ENCODE data around the gene GPR21. TPM values are rescaled to one million over a fixed set of nuclear protein-coding genes. Genes with fewer than 3 reads are reported as not detected.

The GPR21 gene
- total and polyA plus RNA-seq, 7 donors, result 0.05 to 0.64 (median 0.12) TPM; not detected in 4

DNA sequence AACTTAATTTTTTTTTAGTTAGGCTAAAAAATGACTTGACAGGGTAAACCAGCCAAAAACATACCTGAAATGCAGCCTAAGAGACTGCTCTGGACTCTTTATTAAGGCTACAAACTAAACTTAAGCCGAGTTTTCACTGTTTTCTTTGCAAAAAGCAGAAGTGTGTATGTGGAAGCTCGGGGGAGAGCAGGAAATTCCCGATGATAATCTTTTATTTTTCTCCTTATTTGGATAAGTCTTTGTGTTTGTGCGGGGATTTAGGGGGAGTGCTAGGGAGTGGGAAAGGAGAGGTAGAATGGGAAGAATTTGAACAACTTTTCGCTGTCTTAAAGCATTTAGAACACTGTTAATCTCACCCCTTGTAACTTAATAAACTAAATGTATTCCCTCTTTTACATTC lies 30.7 kb upstream of the GPR21 start:
- H3K4me1 ChIP-seq, result peaks cover 5% of the 10 kb centered on the region
- H3K9me3 ChIP-seq, result no peaks in the 10 kb centered on the region
- peaks cover 0 to 72% of the 10 kb centered on the region in 2 donors for H3K36me3 ChIP-seq (ENCODE audit: insufficient read depth in 1 of 2, low read depth in 1 of 2)
- H3K27me3 ChIP-seq (ENCODE audit: insufficient read depth in 3 of 3, low read length in 2 of 3), result no peaks in the 10 kb centered on the region
- no peak overlapping the region for H3K27ac ChIP-seq
- WGBS, 3 donors, result 56 to 74% (median 66%) methylated on average over 5 of the region's 5 CpGs
- H3K4me3 ChIP-seq, result no peak overlapping the region
- intact Hi-C loops (cut with DNase I), result no loop called here
- DNase-seq (no peak), ATAC-seq (no peak)
- TF ChIP-seq, protein P1, sequence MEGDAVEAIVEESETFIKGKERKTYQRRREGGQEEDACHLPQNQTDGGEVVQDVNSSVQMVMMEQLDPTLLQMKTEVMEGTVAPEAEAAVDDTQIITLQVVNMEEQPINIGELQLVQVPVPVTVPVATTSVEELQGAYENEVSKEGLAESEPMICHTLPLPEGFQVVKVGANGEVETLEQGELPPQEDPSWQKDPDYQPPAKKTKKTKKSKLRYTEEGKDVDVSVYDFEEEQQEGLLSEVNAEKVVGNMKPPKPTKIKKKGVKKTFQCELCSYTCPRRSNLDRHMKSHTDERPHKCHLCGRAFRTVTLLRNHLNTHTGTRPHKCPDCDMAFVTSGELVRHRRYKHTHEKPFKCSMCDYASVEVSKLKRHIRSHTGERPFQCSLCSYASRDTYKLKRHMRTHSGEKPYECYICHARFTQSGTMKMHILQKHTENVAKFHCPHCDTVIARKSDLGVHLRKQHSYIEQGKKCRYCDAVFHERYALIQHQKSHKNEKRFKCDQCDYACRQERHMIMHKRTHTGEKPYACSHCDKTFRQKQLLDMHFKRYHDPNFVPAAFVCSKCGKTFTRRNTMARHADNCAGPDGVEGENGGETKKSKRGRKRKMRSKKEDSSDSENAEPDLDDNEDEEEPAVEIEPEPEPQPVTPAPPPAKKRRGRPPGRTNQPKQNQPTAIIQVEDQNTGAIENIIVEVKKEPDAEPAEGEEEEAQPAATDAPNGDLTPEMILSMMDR (IDR thresholded peaks at IDR 0.05), result no peak

- no peak overlapping the region for H3K27ac ChIP-seq
- TF ChIP-seq, protein P1 (IDR thresholded peaks at IDR 0.05), result no peak
- H3K9me3 ChIP-seq, result no peaks in the 10 kb centered on the region
- ATAC-seq (no peak), DNase-seq (no peak)
- 78 to 95% (median 89%) methylated on average over 2 of the region's 2 CpGs for WGBS, 3 donors
- no peaks in the 10 kb centered on the region for H3K27me3 ChIP-seq (ENCODE audit: insufficient read depth in 3 of 3, low read length in 2 of 3)
- peaks cover 5% of the 10 kb centered on the region for H3K4me1 ChIP-seq
- peaks cover 0 to 70% of the 10 kb centered on the region in 2 donors for H3K36me3 ChIP-seq (ENCODE audit: insufficient read depth in 1 of 2, low read depth in 1 of 2)
- intact Hi-C loops (cut with DNase I), result no loop called here
- H3K4me3 ChIP-seq, result no peak overlapping the region
Observed at GRCh38 chr9:123003466-123003865, 30.0 kb upstream of the GPR21 start.

DNA sequence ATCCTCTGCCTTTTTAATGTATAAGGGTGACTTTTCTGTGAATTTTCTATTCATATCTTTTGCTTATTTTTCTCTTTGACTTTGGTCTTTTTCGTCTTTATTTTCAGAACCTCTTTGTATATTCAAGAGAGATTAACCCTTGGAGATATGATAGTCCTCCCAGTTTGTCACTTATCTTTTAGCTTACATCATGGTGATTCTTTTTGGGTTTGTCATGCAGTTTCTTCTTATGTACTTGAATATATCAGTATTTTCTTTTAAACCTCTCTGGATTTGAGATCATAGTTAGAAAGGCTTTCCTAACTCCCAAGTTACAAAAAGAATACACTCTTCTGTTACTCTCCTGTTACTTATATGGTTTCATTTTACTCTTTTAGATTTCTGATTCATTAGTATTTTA lies 27.5 kb upstream of the GPR21 start:
- no peak for ATAC-seq
- Histone ChIP-seq H3K9me3 (no peaks in the 10 kb centered on the region), H3K27ac (no peak overlapping the region), H3K4me3 (no peak overlapping the region), H3K36me3 (ENCODE audit: insufficient read depth in 1 of 2, low read depth in 1 of 2) (peaks cover 0 to 65% of the 10 kb centered on the region in 2 donors), H3K4me1 (peaks cover 5% of the 10 kb centered on the region), H3K27me3 (ENCODE audit: insufficient read depth in 3 of 3, low read length in 2 of 3) (no peaks in the 10 kb centered on the region)
- DNase-seq, result no peak
- intact Hi-C loops (cut with DNase I), result no loop called here
- WGBS, 3 donors, result 80 to 100% (median 85%) methylated on average over 1 of the region's 1 CpG
- TF ChIP-seq, protein P1 (IDR thresholded peaks at IDR 0.05), result no peak

DNA sequence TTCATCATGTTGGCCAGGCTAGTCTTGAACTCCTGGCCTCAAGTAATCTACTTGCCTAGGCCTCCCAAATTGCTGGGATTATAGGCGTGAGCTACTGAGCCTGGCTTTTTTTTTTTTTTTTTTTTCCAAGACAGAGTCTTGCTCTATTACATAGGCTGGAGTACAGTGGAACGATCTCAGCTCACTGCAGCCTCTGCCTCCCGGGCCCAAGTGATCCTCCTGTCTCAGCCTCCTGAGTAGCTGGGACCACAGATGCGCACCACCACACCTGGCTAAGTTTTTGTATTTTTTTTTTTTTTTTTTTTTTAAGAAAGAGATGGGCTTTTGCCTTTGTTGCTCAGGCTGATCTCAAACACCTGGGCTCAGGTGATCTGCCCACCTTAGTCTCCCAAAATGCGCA lies 26.2 kb upstream of the GPR21 start:
- Histone ChIP-seq H3K27me3 (ENCODE audit: insufficient read depth in 3 of 3, low read length in 2 of 3) (no peaks in the 10 kb centered on the region), H3K27ac (no peak overlapping the region), H3K4me1 (peaks cover 5% of the 10 kb centered on the region), H3K9me3 (no peaks in the 10 kb centered on the region), H3K36me3 (ENCODE audit: insufficient read depth in 1 of 2, low read depth in 1 of 2) (peaks cover 0 to 66% of the 10 kb centered on the region in 2 donors), H3K4me3 (no peak overlapping the region)
- intact Hi-C loops (cut with DNase I), result no loop called here
- DNase-seq, result no peak
- TF ChIP-seq, protein P1 (IDR thresholded peaks at IDR 0.05), result no peak
- ATAC-seq, result no peak
- 79 to 90% (median 83%) methylated on average over 5 of the region's 5 CpGs for WGBS, 3 donors

GRCh38 chr9:123008909-123009308 lies 24.6 kb upstream of the GPR21 start:
- ATAC-seq, result no peak
- Histone ChIP-seq H3K4me1 (no peaks in the 10 kb centered on the region), H3K4me3 (no peak overlapping the region), H3K9me3 (no peaks in the 10 kb centered on the region), H3K27me3 (ENCODE audit: insufficient read depth in 3 of 3, low read length in 2 of 3) (no peaks in the 10 kb centered on the region), H3K36me3 (ENCODE audit: insufficient read depth in 1 of 2, low read depth in 1 of 2) (peaks cover 4 to 74% of the 10 kb centered on the region in 2 donors), H3K27ac (no peak overlapping the region)
- no peak for DNase-seq
- TF ChIP-seq, protein P1 (IDR thresholded peaks at IDR 0.05), result no peak
- intact Hi-C loops (cut with DNase I), result no loop called here
